H9 (cell line): Measurements from ENCODE around the gene NT5C1B. TPM values are rescaled to one million over a fixed set of nuclear protein-coding genes. Genes with fewer than 3 reads are reported as not detected.
"Not testable (repeated sequence)": the region's sequence is repeated elsewhere in the genome, so short reads cannot be mapped to it uniquely, and the experiment has no call there.

Source experiments
- DNase-seq: peaks from one replicate; pipeline ENCODE4 v3.0.0-alpha.2; 2017
- H2AFZ ChIP-seq: one replicate; pipeline ENCODE4 v1.6.1; 2013; ENCODE audit warnings: mild to moderate bottlenecking, low read length, control low read depth, moderate library complexity
- H2AK5ac ChIP-seq: 2 replicates; pipeline ENCODE4 v1.6.1; 2013; ENCODE audit warnings: low read length, control low read depth, mixed read lengths; ENCODE audit not compliant: insufficient read length
- H2BK120ac ChIP-seq: one replicate; pipeline ENCODE4 v1.6.1; 2013; ENCODE audit warnings: low read depth, mild to moderate bottlenecking, low read length, control low read depth, inconsistent platforms; ENCODE audit not compliant: poor library complexity, severe bottlenecking
- H2BK12ac ChIP-seq: 2 replicates; pipeline ENCODE4 v1.6.1; 2013; ENCODE audit warnings: low read length, control low read depth, mixed read lengths, low read depth; ENCODE audit not compliant: insufficient read length
- H2BK15ac ChIP-seq: 2 replicates; pipeline ENCODE4 v1.6.1; 2013; ENCODE audit warnings: low read depth, low read length, control low read depth
- H2BK20ac ChIP-seq: one replicate; pipeline ENCODE4 v1.6.1; 2013; ENCODE audit warnings: low read depth, mild to moderate bottlenecking, low read length, control low read depth, inconsistent platforms; ENCODE audit not compliant: poor library complexity, severe bottlenecking
- H2BK5ac ChIP-seq: 2 replicates; pipeline ENCODE4 v1.6.1; 2013; ENCODE audit warnings: low read length, control low read depth, mixed read lengths; ENCODE audit not compliant: insufficient read length
- H3K14ac ChIP-seq: 2 replicates; pipeline ENCODE4 v1.6.1; 2013; ENCODE audit warnings: low read length, control low read depth; ENCODE audit not compliant: insufficient read depth
- H3K18ac ChIP-seq: 2 replicates; pipeline ENCODE4 v1.6.1; 2013; ENCODE audit warnings: low read depth, mild to moderate bottlenecking, mixed read lengths, low read length, control low read depth; ENCODE audit not compliant: insufficient read length
- H3K23ac ChIP-seq: 2 replicates; pipeline ENCODE4 v1.6.1; 2013; ENCODE audit warnings: low read length, control low read depth, mixed read lengths, low read depth; ENCODE audit not compliant: insufficient read length
- H3K23me2 ChIP-seq: 2 replicates; pipeline ENCODE4 v1.6.1; 2013; ENCODE audit warnings: low read depth, mild to moderate bottlenecking, mixed read lengths, low read length, control low read depth; ENCODE audit not compliant: insufficient read length, poor library complexity, severe bottlenecking
- H3K27ac ChIP-seq: 2 replicates; pipeline ENCODE4 v1.5.1; 2013; ENCODE audit warnings: low read length, control low read depth, mixed read lengths, low read depth; ENCODE audit not compliant: insufficient read length
- H3K27me3 ChIP-seq: 2 replicates; pipeline ENCODE4 v1.6.1; 2013; ENCODE audit warnings: low read length, control low read depth, inconsistent platforms; ENCODE audit not compliant: insufficient read depth
- H3K4ac ChIP-seq: 2 replicates; pipeline ENCODE4 v1.6.1; 2013; ENCODE audit warnings: low read depth, mild to moderate bottlenecking, control low read depth, inconsistent platforms, low read length, moderate library complexity
- H3K4me1 ChIP-seq: 2 replicates; pipeline ENCODE4 v1.6.1; 2013; ENCODE audit warnings: low read length, control low read depth, inconsistent platforms; ENCODE audit not compliant: insufficient read depth
- H3K4me2 ChIP-seq: 2 replicates; pipeline ENCODE4 v1.6.1; 2013; ENCODE audit warnings: low read length, control low read depth, mixed read lengths; ENCODE audit not compliant: insufficient read length, insufficient read depth
- H3K56ac ChIP-seq: 2 replicates; pipeline ENCODE4 v1.6.1; 2013; ENCODE audit warnings: low read depth, mild to moderate bottlenecking, mixed read lengths, low read length, control low read depth; ENCODE audit not compliant: insufficient read length
- H3K79me1 ChIP-seq: 2 replicates; pipeline ENCODE4 v1.6.1; 2013; ENCODE audit warnings: low read depth, mild to moderate bottlenecking, moderate library complexity, low read length, control low read depth, inconsistent platforms; ENCODE audit not compliant: insufficient read depth, poor library complexity, severe bottlenecking
- H3K79me2 ChIP-seq: 2 replicates; pipeline ENCODE4 v1.6.1; 2013; ENCODE audit warnings: low read length, control low read depth, inconsistent platforms; ENCODE audit not compliant: insufficient read depth
- H3K9ac ChIP-seq: 2 replicates; pipeline ENCODE4 v1.6.1; 2013; ENCODE audit warnings: low read length, control low read depth, mixed read lengths; ENCODE audit not compliant: insufficient read length; ENCODE audit errors: extremely low read depth
- H3K9me3 ChIP-seq: one replicate; pipeline ENCODE4 v1.6.1; 2013; ENCODE audit warnings: low read depth, low read length, inconsistent platforms; ENCODE audit not compliant: control insufficient read depth
- H3T11ph ChIP-seq: one replicate; pipeline ENCODE4 v1.6.1; 2013; ENCODE audit warnings: mild to moderate bottlenecking, low read length, control low read depth, inconsistent platforms
- H4K20me1 ChIP-seq: one replicate; pipeline ENCODE4 v1.6.1; 2013; ENCODE audit not compliant: control insufficient read depth, insufficient read length, insufficient read depth
- H4K5ac ChIP-seq: 2 replicates; pipeline ENCODE4 v1.6.1; 2013; ENCODE audit warnings: low read depth, mild to moderate bottlenecking, mixed read lengths, low read length, control low read depth; ENCODE audit not compliant: insufficient read length
- H4K8ac ChIP-seq: replicated peaks from 2 replicates; pipeline ENCODE4 v1.6.1; 2013; ENCODE audit warnings: low read length, control low read depth, mixed read lengths, low read depth; ENCODE audit not compliant: insufficient read length
- H4K91ac ChIP-seq: 2 replicates; pipeline ENCODE4 v1.6.1; 2013; ENCODE audit warnings: low read depth, mild to moderate bottlenecking, moderate library complexity, mixed read lengths, low read length, control low read depth; ENCODE audit not compliant: insufficient read length
- H3K27ac Mint-ChIP-seq, 3 experiments: 2 replicates in 2 of 3; 3 replicates in 1 of 3; pipeline ENCODE4 v1.8.0; 2020 to 2021; ENCODE audit warnings: mixed read lengths in 3 of 3, mild to moderate bottlenecking in 1 of 3, moderate library complexity in 1 of 3
- H3K27me3 Mint-ChIP-seq: 2 replicates; pipeline ENCODE4 v1.8.0; 2021; ENCODE audit warnings: low read depth, mild to moderate bottlenecking, moderate library complexity, mixed read lengths
- H3K36me3 Mint-ChIP-seq, 3 experiments: 2 replicates in 2 of 3; 3 replicates in 1 of 3; pipeline ENCODE4 v1.8.0; 2020 to 2021; ENCODE audit warnings: low read depth in 3 of 3, mixed read lengths in 3 of 3; ENCODE audit not compliant: insufficient read depth in 1 of 3
- H3K4me1 Mint-ChIP-seq, 2 experiments: 2 replicates each; pipeline ENCODE4 v1.8.0; 2020; ENCODE audit warnings: mixed read lengths in 2 of 2
- H3K4me3 Mint-ChIP-seq, 2 experiments: 2 replicates in 1 of 2; 3 replicates in 1 of 2; pipeline ENCODE4 v1.8.0; 2020 to 2021; ENCODE audit warnings: mild to moderate bottlenecking in 2 of 2, mixed read lengths in 2 of 2, moderate library complexity in 1 of 2
- H3K9me3 Mint-ChIP-seq, 2 experiments: 2 replicates in 1 of 2; 3 replicates in 1 of 2; pipeline ENCODE4 v1.8.0; 2020; ENCODE audit warnings: mild to moderate bottlenecking in 2 of 2, mixed read lengths in 2 of 2, moderate library complexity in 1 of 2
- CTCF ChIP-seq: fragments of 200-600 bp; sonication (generic); conservative IDR thresholded peaks from 3 replicates; pipeline ENCODE4 v1.8.0; 2021; ENCODE audit warnings: antibody characterized with exemption, mild to moderate bottlenecking
- WGBS: extraction: QIAGEN DNeasy Blood & Tissue Kit; methylation state at CpG from one replicate; pipeline ENCODE4 v1.1.7; 2013; ENCODE audit warnings: missing lambda C conversion rate, low lambda C conversion rate, mixed read lengths; ENCODE audit not compliant: insufficient read length; ENCODE audit errors: extremely low coverage; 5-methylcytosine and 5-hydroxymethylcytosine counted together
- total RNA-seq: library from RNA; stranded (reverse); gene quantifications from 2 replicates; pipeline ENCODE4 v1.2.1, GENCODE V29; 2021

NT5C1B gene
- total RNA-seq, 1 experiment from 2014 or later, result not detected

GRCh38 chr2:18637196-18637595, 47.8 kb upstream of the NT5C1B start:
- Histone ChIP-seq H3K79me2 (no peaks in the 10 kb centered on the region), H2AFZ (no peak overlapping the region), H2BK120ac (no peak overlapping the region), H3K56ac (no peak overlapping the region), H3K4me1 (no peaks in the 10 kb centered on the region), H2BK12ac (no peak overlapping the region), H3K79me1 (no peaks in the 10 kb centered on the region), H2BK5ac (no peak overlapping the region), H3K23me2 (no peaks in the 10 kb centered on the region), H3K4me2 (no peak overlapping the region), H3K23ac (no peak overlapping the region), H3K14ac (no peak overlapping the region), H3K4ac (no peak overlapping the region), H3K9me3 (peaks cover 6% of the 10 kb centered on the region), H3K18ac (no peak overlapping the region), H3T11ph (no peak overlapping the region), H4K20me1 (no peaks in the 10 kb centered on the region), H2BK20ac (no peak overlapping the region), H3K27me3 (no peaks in the 10 kb centered on the region), H3K27ac (no peak overlapping the region), H3K9ac (no peak overlapping the region), H4K91ac (no peak overlapping the region), H2AK5ac (no peak overlapping the region), H4K8ac (no peak overlapping the region), H2BK15ac (no peak overlapping the region), H4K5ac (no peak overlapping the region)
- Mint-ChIP-seq H3K27me3 (no peaks in the 10 kb centered on the region), H3K4me1 (peaks cover 0 to 1% of the 10 kb centered on the region in 2 experiments; a peak in 1 of 4 replicates), H3K36me3 (peaks cover 11 to 42% (median 20%) of the 10 kb centered on the region in 3 experiments), H3K9me3 (peaks cover 38 to 53% of the 10 kb centered on the region in 2 experiments), H3K27ac (no peak overlapping the region), H3K4me3 (no peak overlapping the region)
- no peak for TF ChIP-seq CTCF
- no peak for DNase-seq
- WGBS, result no CpG with 5 or more reads among the region's 1 CpG

GRCh38 chr2:18632699-18633098, 43.3 kb upstream of the NT5C1B start:
- H2AFZ ChIP-seq, H3K27ac Mint-ChIP-seq, H3K9me3 ChIP-seq, H3K4ac ChIP-seq, H4K5ac ChIP-seq, H2BK120ac ChIP-seq, H2BK15ac ChIP-seq, H3K79me1 ChIP-seq, H3K79me2 ChIP-seq, H3K14ac ChIP-seq, H3K23ac ChIP-seq, DNase-seq, H2BK5ac ChIP-seq, H3K27me3 Mint-ChIP-seq, H3K4me3 Mint-ChIP-seq, H3K9ac ChIP-seq, H3K4me2 ChIP-seq, H3K23me2 ChIP-seq, H3K27ac ChIP-seq, H2BK20ac ChIP-seq, H3K18ac ChIP-seq, H4K20me1 ChIP-seq, H3K27me3 ChIP-seq, H3K56ac ChIP-seq, H3K4me1 Mint-ChIP-seq, H3T11ph ChIP-seq, H4K8ac ChIP-seq, H2BK12ac ChIP-seq, H4K91ac ChIP-seq, H3K4me1 ChIP-seq, H2AK5ac ChIP-seq: not testable (repeated sequence)
- no CpG with 5 or more reads among the region's 3 CpGs for WGBS
- Mint-ChIP-seq H3K36me3 (peaks cover 12 to 50% (median 25%) of the 10 kb centered on the region in 3 experiments), H3K9me3 (peaks cover 48 to 61% of the 10 kb centered on the region in 2 experiments)
